Measurements from ENCODE around the gene UGT2B15. TPM values are rescaled to one million over a fixed set of nuclear protein-coding genes. Genes with fewer than 3 reads are reported as not detected.

UGT2B15 gene
- total and polyA plus RNA-seq, 2 donors from 2014 or later, result not detected

DNA sequence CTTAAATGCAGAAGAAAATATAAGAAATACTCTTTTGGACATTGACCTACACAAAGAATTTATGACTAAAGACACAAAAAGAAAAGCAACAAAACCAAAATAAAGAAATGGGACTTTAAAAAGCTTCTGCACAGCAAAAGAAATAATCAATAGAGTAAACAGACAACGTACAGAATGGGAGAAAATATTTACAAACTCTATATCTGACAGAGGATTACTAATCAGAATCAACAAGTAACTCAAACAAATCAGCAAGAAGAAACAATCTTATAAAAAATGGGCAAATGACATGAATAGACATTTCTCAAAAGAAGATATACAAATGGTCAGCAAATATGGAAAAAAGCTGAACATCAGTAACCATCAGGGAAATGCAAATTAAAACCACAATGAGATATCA is 56.7 kb downstream of the UGT2B15 start:
- no peaks in the 10 kb centered on the region for H3K4me1 ChIP-seq (ENCODE audit: control insufficient read depth in 2 of 3, insufficient read depth in 2 of 3, low read depth in 1 of 3, low read length in 3 of 3)
- TF ChIP-seq, protein P1, sequence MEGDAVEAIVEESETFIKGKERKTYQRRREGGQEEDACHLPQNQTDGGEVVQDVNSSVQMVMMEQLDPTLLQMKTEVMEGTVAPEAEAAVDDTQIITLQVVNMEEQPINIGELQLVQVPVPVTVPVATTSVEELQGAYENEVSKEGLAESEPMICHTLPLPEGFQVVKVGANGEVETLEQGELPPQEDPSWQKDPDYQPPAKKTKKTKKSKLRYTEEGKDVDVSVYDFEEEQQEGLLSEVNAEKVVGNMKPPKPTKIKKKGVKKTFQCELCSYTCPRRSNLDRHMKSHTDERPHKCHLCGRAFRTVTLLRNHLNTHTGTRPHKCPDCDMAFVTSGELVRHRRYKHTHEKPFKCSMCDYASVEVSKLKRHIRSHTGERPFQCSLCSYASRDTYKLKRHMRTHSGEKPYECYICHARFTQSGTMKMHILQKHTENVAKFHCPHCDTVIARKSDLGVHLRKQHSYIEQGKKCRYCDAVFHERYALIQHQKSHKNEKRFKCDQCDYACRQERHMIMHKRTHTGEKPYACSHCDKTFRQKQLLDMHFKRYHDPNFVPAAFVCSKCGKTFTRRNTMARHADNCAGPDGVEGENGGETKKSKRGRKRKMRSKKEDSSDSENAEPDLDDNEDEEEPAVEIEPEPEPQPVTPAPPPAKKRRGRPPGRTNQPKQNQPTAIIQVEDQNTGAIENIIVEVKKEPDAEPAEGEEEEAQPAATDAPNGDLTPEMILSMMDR (IDR thresholded peaks at IDR 0.05; ENCODE audit: borderline replicate concordance, extremely low read depth, insufficient read depth), result no peak
- H3K27ac ChIP-seq (ENCODE audit: low read depth in 2 of 2, low read length in 2 of 2), result no peak overlapping the region
- no peak for FAIRE-seq
- no peak overlapping the region for H3K9ac ChIP-seq (ENCODE audit: low read length in 3 of 3)
- H3K9me3 ChIP-seq (ENCODE audit: control insufficient read depth in 2 of 3, insufficient read depth in 1 of 3, low read length in 3 of 3), result no peaks in the 10 kb centered on the region
- no peak for DNase-seq
- no peaks in the 10 kb centered on the region for H3K27me3 ChIP-seq (ENCODE audit: control insufficient read depth, insufficient read depth, low read length)
- H3K36me3 ChIP-seq (ENCODE audit: control insufficient read depth in 2 of 3, insufficient read depth in 3 of 3, low read length in 3 of 3), result no peaks in the 10 kb centered on the region
- H3K4me3 ChIP-seq (ENCODE audit: low read length in 3 of 3), result no peak overlapping the region
- intact Hi-C loops (cut with DNase I), result no loop called here

DNA sequence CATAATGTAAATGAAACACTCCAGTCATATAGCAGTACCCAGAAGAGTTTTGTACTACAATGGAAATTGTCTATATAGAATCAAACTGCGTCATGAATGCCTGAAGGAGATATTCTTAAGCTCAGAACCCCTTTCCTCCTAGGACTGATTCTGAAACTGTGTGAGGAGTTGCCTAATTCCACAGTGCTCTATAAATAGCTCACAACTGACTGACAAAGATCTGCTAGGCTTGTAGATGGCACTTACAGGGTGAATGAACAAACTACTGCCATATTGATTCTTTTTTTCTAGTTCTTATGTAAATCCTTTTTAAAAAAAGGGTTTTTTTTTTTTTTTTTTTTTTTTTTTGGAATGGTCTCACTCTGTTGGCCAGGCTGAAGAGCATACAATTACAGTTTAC is 64.2 kb downstream of the UGT2B15 start:
- no peak for FAIRE-seq
- no peaks in the 10 kb centered on the region for H3K36me3 ChIP-seq (ENCODE audit: control insufficient read depth in 2 of 3, insufficient read depth in 3 of 3, low read length in 3 of 3)
- no peaks in the 10 kb centered on the region for H3K4me1 ChIP-seq (ENCODE audit: control insufficient read depth in 2 of 3, insufficient read depth in 2 of 3, low read depth in 1 of 3, low read length in 3 of 3)
- TF ChIP-seq, protein P1 (IDR thresholded peaks at IDR 0.05; ENCODE audit: borderline replicate concordance, extremely low read depth, insufficient read depth), result no peak
- intact Hi-C loops (cut with DNase I), result no loop called here
- no peak overlapping the region for H3K4me3 ChIP-seq (ENCODE audit: low read length in 3 of 3)
- no peak overlapping the region for H3K9ac ChIP-seq (ENCODE audit: low read length in 3 of 3)
- no peaks in the 10 kb centered on the region for H3K9me3 ChIP-seq (ENCODE audit: control insufficient read depth in 2 of 3, insufficient read depth in 1 of 3, low read length in 3 of 3)
- DNase-seq, result no peak
- H3K27me3 ChIP-seq (ENCODE audit: control insufficient read depth, insufficient read depth, low read length), result no peaks in the 10 kb centered on the region
- no peak overlapping the region for H3K27ac ChIP-seq (ENCODE audit: low read depth in 2 of 2, low read length in 2 of 2)

DNA sequence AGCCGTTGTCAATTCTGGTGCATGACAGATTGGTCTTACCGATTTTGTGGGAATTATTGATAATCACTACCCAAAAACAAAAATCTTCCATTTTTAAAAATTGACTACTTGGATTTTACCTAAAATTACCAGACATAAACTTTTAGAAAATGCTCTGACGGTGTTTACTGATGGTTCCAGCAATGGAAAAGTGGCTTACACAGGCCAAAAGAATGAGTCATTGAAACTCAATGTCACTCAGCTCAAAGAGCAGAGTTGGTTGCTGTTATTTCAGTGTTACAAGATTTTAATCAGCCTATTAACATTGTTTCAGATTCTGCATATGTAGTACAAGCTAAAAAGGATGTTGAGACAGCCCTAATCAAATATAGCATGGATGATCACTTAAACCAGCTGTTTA is 71.3 kb downstream of the UGT2B15 start:
- Histone ChIP-seq H3K27me3 (ENCODE audit: control insufficient read depth, insufficient read depth, low read length) (no peaks in the 10 kb centered on the region), H3K27ac (ENCODE audit: low read depth in 2 of 2, low read length in 2 of 2) (no peak overlapping the region), H3K4me3 (ENCODE audit: low read length in 3 of 3) (no peak overlapping the region), H3K9me3 (ENCODE audit: control insufficient read depth in 2 of 3, insufficient read depth in 1 of 3, low read length in 3 of 3) (no peaks in the 10 kb centered on the region), H3K9ac (ENCODE audit: low read length in 3 of 3) (no peak overlapping the region), H3K4me1 (ENCODE audit: control insufficient read depth in 2 of 3, insufficient read depth in 2 of 3, low read depth in 1 of 3, low read length in 3 of 3) (no peaks in the 10 kb centered on the region), H3K36me3 (ENCODE audit: control insufficient read depth in 2 of 3, insufficient read depth in 3 of 3, low read length in 3 of 3) (no peaks in the 10 kb centered on the region)
- intact Hi-C loops (cut with DNase I), result no loop called here
- TF ChIP-seq, protein P1 (IDR thresholded peaks at IDR 0.05; ENCODE audit: borderline replicate concordance, extremely low read depth, insufficient read depth), result no peak
- no peak for FAIRE-seq
- DNase-seq, result no peak

DNA sequence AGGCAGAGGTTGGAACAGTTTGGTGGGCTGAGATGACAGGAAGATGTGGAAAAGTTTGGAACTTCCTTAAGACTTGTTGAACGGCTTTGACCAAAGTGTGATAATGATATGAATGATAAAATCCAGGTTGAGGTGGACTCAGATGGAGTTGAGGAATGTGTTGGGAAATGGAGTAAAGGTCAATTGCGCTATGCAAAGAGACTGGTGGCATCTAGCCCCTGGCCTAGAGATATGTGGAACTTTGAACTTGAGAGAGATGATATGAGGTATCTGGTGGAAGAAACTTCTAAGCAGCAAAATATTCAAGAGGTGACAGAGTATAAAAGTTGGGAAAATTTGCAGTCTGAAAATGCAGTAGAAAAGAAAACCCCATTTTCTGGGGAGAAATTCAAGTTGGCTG is 73.0 kb downstream of the UGT2B15 start:
- TF ChIP-seq, protein P1 (IDR thresholded peaks at IDR 0.05; ENCODE audit: borderline replicate concordance, extremely low read depth, insufficient read depth), result no peak
- no peak overlapping the region for H3K4me3 ChIP-seq (ENCODE audit: low read length in 3 of 3)
- FAIRE-seq (no peak), DNase-seq (no peak)
- no peaks in the 10 kb centered on the region for H3K4me1 ChIP-seq (ENCODE audit: control insufficient read depth in 2 of 3, insufficient read depth in 2 of 3, low read depth in 1 of 3, low read length in 3 of 3)
- intact Hi-C loops (cut with DNase I), result no loop called here
- H3K27me3 ChIP-seq (ENCODE audit: control insufficient read depth, insufficient read depth, low read length), result no peaks in the 10 kb centered on the region
- no peaks in the 10 kb centered on the region for H3K36me3 ChIP-seq (ENCODE audit: control insufficient read depth in 2 of 3, insufficient read depth in 3 of 3, low read length in 3 of 3)
- no peaks in the 10 kb centered on the region for H3K9me3 ChIP-seq (ENCODE audit: control insufficient read depth in 2 of 3, insufficient read depth in 1 of 3, low read length in 3 of 3)
- H3K9ac ChIP-seq (ENCODE audit: low read length in 3 of 3), result no peak overlapping the region
- no peak overlapping the region for H3K27ac ChIP-seq (ENCODE audit: low read depth in 2 of 2, low read length in 2 of 2)
